Renal cortex interstitium (tissue), 11 donors: Measurements from ENCODE around the gene GMNN. TPM values are rescaled to one million over a fixed set of nuclear protein-coding genes. Genes with fewer than 3 reads are reported as not detected.
A peak's percentile ranks its signal among the peaks of the same experiment; 100 is the strongest.
"Not testable (repeated sequence)": the region's sequence is repeated elsewhere in the genome, so short reads cannot be mapped to it uniquely, and the experiment has no call there.

Experiments used
- DNase-seq, 11 donors: peaks; one replicate each; pipeline ENCODE4 v3.0.0-alpha.2; 2013; ENCODE audit warnings: low read depth in 9 of 11, low spot score in 4 of 11; ENCODE audit errors: extremely low read depth in 1 of 11
- polyA plus RNA-seq, 3 donors: library from polyadenylated mRNA; unstranded; fragments of 120-200 nt; gene quantifications; one replicate each; pipeline ENCODE4 v1.2.1, GENCODE V29; 2013; ENCODE audit not compliant: insufficient read length in 3 of 3

GMNN gene
- polyA plus RNA-seq, 3 donors = 53.7 to 61.8 (median 60.5) TPM

GRCh38 chr6:24753545-24753944 is 21.2 kb upstream of the GMNN start:
- no peak for DNase-seq

DNA sequence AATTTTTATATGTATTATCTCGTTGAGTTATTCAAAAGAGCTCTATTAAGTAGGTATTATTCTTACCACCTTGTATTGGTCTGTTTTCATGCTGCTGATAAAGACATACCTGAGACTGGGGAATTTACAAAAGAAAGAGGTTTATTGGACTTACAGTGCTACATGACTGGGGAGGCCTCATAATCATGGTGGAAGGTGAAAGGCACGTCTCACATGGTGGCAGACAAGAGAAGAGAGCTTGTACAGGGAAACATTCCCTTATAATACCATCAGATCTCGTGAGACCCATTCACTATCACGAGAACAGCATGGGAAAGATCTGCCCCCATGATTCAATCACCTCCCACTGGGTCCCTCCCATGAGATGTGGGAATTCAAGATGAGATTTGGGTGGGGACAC is 20.4 kb upstream of the GMNN start:
- DNase-seq = not testable (repeated sequence)

GRCh38 chr6:24755279-24755678 is 19.5 kb upstream of the GMNN start:
- DNase-seq = no peak

DNA sequence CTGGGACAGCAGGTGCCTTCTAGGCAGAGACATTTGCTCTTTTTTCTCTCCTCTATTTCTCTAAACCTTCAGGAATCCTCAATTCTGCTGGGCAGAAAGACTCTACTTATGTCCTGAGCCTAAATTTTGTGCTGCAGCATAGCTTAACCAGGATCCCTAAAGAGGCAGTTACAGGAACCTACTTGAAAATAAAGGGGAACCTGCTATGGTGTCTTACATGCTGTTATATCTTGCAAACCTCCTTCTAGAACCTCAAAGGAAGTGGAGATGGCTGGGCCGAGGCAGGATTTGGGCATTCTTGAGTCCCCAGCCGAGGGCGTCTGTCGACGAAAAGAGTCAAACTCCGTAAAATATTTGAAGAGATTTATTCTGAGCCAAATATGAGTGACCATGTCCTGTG is 17.1 kb upstream of the GMNN start:
- DNase-seq = no peak

DNA sequence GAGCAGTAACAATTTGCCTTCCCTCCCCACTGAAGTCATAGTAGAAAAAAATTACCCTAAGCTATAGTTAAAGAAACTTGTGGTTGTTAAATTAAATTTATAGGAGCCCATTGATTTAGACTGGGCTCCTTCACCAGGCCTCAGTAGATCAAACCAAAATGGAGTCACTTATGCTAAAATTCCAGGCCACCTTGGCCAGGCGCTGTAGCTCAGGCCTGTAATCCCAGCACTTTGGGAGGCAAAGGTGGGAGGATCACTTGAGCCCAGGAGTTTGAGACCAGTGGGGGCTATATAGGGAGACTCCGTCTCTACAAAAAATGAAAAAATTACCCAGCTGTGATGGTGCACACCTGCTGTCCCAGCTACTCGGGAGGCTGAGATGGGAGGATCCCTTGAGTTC is 15.0 kb upstream of the GMNN start:
- DNase-seq = no peak

DNA sequence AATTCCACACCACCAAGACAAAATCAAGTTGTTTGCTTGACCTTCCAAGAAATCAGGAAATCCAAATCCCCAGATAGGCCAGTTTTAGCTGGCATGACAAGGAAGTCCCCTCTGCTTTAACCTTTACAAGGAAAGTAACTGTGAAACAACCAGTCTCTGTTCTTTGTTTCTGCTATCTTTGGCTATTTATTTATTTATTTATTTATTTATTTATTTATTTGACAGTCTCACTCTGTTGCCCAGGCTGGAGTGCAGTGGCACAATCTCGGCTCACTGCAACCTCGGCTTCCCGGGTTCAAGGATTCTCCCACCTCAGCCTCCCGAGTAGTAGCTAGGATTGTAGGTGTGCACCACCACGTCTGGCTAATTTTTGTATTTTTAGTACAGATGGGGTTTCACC is 14.5 kb upstream of the GMNN start:
- no peak for DNase-seq

GRCh38 chr6:24761193-24761835 is 13.4 kb upstream of the GMNN start:
- DNase-seq = no peak

GRCh38 chr6:24761851-24762250 is 12.9 kb upstream of the GMNN start:
- DNase-seq = no peak

DNA sequence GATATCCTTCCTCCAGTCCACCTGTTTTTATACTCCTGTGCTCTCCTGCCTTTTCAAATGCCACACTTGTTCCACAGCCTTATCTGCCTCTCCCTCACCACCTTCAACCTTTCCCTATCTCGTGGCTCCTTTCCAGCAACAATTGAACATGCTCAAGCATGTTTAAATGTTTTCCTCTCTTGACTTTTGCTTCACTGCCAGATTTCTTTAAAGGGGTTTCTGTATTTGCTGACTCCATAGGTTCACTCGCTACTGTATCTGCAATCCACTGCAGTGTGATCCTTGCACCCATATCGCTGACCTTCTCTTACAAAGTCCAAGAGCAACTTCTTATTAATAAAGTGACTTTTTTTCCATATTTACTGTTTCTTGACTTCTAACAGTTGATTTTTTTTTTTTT is 11.2 kb upstream of the GMNN start:
- DNase-seq = no peak

GRCh38 chr6:24764833-24765828 is 9.6 kb upstream of the GMNN start:
- not testable (repeated sequence) for DNase-seq

DNA sequence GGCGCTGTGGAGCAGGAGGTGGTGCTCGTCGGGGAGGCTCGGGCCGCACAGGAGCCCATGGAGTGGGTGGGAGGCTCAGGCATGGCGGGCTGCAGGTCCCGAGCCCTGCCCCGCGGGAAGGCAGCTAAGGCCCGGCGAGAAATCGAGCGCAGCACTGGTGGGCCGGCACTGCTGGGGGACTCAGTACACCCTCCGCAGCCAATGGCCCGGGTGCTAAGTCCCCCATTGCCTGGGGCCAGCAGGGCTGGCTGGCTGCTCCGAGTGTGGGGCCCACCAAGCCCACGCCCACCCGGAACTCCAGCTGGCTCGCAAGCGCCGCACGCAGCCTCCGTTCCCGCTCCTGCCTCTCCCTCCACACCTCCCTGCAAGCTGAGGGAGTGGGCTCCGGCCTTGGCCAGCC is 8.8 kb upstream of the GMNN start:
- not testable (repeated sequence) for DNase-seq

GRCh38 chr6:24766680-24767462 is 7.9 kb upstream of the GMNN start:
- DNase-seq = no peak

DNA sequence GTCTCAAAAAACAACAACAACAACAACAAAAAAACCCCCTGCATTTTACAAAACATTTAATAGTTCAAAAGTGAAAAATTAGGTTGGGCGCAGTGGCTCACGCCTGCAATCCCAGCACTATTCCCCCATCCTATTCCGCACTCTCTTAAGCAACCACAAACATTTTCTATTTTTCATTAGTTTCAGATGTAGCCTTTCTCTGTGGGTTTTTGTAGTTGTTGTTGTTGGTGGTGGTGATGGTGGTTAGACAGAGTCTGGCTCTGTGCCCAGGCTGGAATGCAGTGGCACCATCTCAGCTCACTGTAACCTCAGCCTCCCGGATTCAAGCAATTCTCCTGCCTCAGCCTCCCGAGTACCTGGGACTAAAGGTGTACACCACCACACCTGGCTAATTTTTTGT is 6.4 kb upstream of the GMNN start:
- DNase-seq = no peak

GRCh38 chr6:24775520-24776058 is 852 bp downstream of the GMNN start:
- peak in 2 of 11 donors; percentile 6 to 8 for DNase-seq

- DNase-seq = no peak
Measured at GRCh38 chr6:24777227-24777626, 2.5 kb downstream of the GMNN start.

DNA sequence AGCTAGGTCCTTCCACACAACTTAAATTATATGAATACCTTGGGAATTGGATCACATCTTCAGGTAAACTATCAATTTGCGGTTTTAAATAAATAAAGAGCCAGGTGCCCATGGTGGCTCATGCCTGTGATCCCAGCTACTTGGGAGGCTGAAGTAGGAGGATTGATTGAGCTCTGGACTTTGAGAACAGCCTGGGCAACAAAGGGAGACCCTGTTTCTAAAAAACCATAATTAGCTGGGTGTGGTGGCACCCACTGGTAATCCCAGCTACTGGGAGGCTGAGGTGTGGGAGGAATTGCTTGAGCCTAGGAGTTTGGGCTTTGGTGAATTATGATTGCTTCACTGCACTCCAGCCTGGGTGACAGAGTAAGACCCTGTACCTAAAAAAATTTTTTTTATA is 3.4 kb downstream of the GMNN start:
- no peak for DNase-seq

DNA sequence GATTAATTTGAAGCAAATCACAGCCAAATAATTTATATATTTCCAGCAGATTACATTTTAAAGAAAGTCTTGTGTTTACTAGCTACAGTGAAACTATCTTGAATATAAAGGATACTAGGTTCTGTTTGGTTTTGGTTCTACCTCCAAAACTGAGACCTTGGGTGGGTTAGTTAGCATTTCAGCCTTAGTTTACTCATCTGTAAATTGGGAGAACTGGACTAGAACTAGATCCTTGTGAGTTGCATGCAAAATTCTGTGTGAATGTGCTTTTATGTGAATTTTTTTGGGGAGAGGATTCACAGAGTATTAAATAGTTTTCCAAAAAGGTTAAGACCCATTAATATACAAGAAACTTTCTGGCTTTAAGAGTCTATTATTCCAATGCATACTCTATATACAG is 4.1 kb downstream of the GMNN start:
- DNase-seq = no peak

DNA sequence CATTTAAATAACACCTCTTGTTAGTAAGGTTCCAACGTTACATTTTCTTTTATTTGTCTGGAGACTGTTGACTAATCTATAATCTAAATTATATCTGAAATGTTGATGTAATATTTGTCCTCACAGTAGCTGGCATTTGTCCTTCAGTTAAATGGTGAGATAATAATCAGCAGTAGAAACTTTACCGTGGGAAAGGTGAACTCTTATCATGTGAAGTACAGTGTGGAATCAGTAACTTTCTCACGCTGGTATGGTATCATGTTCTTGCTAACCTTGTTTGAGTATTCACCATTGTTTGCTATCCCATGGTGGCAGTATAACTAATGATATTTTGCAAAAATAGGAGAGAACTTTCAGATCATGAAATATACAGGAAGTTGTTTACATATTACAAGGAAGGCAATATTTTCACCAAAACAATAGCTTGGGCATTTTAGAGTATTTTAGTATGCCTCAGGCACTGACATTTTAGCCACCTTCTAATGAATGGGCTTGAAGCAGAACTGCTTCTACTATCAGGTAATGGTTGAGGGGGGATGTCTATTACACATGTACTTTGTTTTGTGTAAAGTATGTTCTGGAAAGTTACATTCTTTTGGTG is 4.8 kb downstream of the GMNN start:
- no peak for DNase-seq

- DNase-seq = no peak
Measured at GRCh38 chr6:24780206-24780605, 5.5 kb downstream of the GMNN start.
